ENCODE data around the gene PTPN4. TPM values are rescaled to one million over a fixed set of nuclear protein-coding genes. Genes with fewer than 3 reads are reported as not detected.

The PTPN4 gene
- total and polyA plus RNA-seq, 2 donors (not counting 3 experiments of a cell fraction or from before 2014, with no cell fraction given): 6.8 to 29.6 TPM

GRCh38 chr2:119769645-119770044 lies 9.9 kb downstream of the PTPN4 start:
- H3K36me3 ChIP-seq (ENCODE audit: control insufficient read depth in 2 of 2, extremely low read depth in 1 of 2, insufficient read depth in 2 of 2, low read length in 2 of 2): no peaks in the 10 kb centered on the region
- no peak overlapping the region for H3K9ac ChIP-seq (replicated peaks; ENCODE audit: extremely low read depth, insufficient read depth, low read length)
- ChIA-PET CTCF (interaction anchor here (0.7 to 1.6 kb wide), 3 partner anchors 9 to 54 kb away, joined by 3 to 6 read pairs (median 4); partner anchors contain the start of gene PTPN4), POLR2A (interaction anchor here (0.6 kb wide), 1 partner anchor 1143 kb away, joined by 3 read pairs; no protein-coding TSS in a partner anchor)
- no peak overlapping the region for H3K4me3 ChIP-seq (replicated peaks in 1 of 3; ENCODE audit: insufficient read depth in 1 of 3, low read depth in 1 of 3, low read length in 3 of 3)
- no peaks in the 10 kb centered on the region for H3K9me1 ChIP-seq (replicated peaks; ENCODE audit: control insufficient read depth, extremely low read depth, insufficient read depth, low read length)
- H3K79me2 ChIP-seq (ENCODE audit: control insufficient read depth, insufficient read depth, low read length): peaks cover 17% of the 10 kb centered on the region
- no peaks in the 10 kb centered on the region for H3K27me3 ChIP-seq (ENCODE audit: control insufficient read depth in 2 of 2, insufficient read depth in 2 of 2, low read length in 2 of 2)
- no peaks in the 10 kb centered on the region for H3K4me1 ChIP-seq (ENCODE audit: control insufficient read depth, extremely low read depth, insufficient read depth, low read length)
- no peak overlapping the region for H3K4me2 ChIP-seq (ENCODE audit: insufficient read depth, low read length)
- FAIRE-seq (no peak), DNase-seq (ENCODE audit: low read depth, low spot score) (no peak)
- intact Hi-C loops (cut with micrococcal nuclease) (no loop called here), dilution Hi-C loops (cut with MboI; ENCODE audit: extremely low pct_ligation_motif_present, low sequenced_read_pairs) (no loop called here)
- H4K20me1 ChIP-seq (replicated peaks; ENCODE audit: control insufficient read depth, extremely low read depth, insufficient read depth, low read length): peaks cover 4% of the 10 kb centered on the region
- TF ChIP-seq JUN (IDR thresholded peaks at IDR 0.05; ENCODE audit: borderline replicate concordance, insufficient read depth, insufficient read length, low read depth): no peak
- TF ChIP-seq GATA2 (IDR thresholded peaks at IDR 0.05; ENCODE audit: insufficient read depth, insufficient read length, low read depth, low read length): no peak
- no peak for TF ChIP-seq MAX (IDR thresholded peaks at IDR 0.05; ENCODE audit: insufficient read depth, insufficient read length)
- BruUV-seq (replicated peaks): no TSS peak
- H3K27ac ChIP-seq (ENCODE audit: insufficient read depth, low read depth, low read length): no peak overlapping the region
- H2AFZ ChIP-seq (ENCODE audit: low read depth, low read length): no peak overlapping the region
- no peaks in the 10 kb centered on the region for H3K9me3 ChIP-seq (replicated peaks; ENCODE audit: control insufficient read depth, insufficient read depth, low read length)

GRCh38 chr2:119771331-119771730 lies 11.6 kb downstream of the PTPN4 start:
- FAIRE-seq (no peak), DNase-seq (ENCODE audit: low read depth, low spot score) (peak; percentile 44)
- Histone ChIP-seq H2AFZ (ENCODE audit: low read depth, low read length) (no peak overlapping the region), H3K9me3 (replicated peaks; ENCODE audit: control insufficient read depth, insufficient read depth, low read length) (no peaks in the 10 kb centered on the region), H3K27me3 (ENCODE audit: control insufficient read depth in 2 of 2, insufficient read depth in 2 of 2, low read length in 2 of 2) (no peaks in the 10 kb centered on the region), H3K79me2 (ENCODE audit: control insufficient read depth, insufficient read depth, low read length) (peaks cover 11% of the 10 kb centered on the region), H3K36me3 (ENCODE audit: control insufficient read depth in 2 of 2, extremely low read depth in 1 of 2, insufficient read depth in 2 of 2, low read length in 2 of 2) (no peaks in the 10 kb centered on the region), H3K4me2 (ENCODE audit: insufficient read depth, low read length) (no peak overlapping the region), H4K20me1 (replicated peaks; ENCODE audit: control insufficient read depth, extremely low read depth, insufficient read depth, low read length) (peaks cover 2% of the 10 kb centered on the region), H3K27ac (ENCODE audit: insufficient read depth, low read depth, low read length) (no peak overlapping the region), H3K4me1 (ENCODE audit: control insufficient read depth, extremely low read depth, insufficient read depth, low read length) (no peaks in the 10 kb centered on the region), H3K9ac (replicated peaks; ENCODE audit: extremely low read depth, insufficient read depth, low read length) (no peak overlapping the region), H3K9me1 (replicated peaks; ENCODE audit: control insufficient read depth, extremely low read depth, insufficient read depth, low read length) (no peaks in the 10 kb centered on the region), H3K4me3 (replicated peaks in 1 of 3; ENCODE audit: insufficient read depth in 1 of 3, low read depth in 1 of 3, low read length in 3 of 3) (no peak overlapping the region)
- BruUV-seq (replicated peaks): no TSS peak
- no peak for TF ChIP-seq MYC (IDR thresholded peaks at IDR 0.05; ENCODE audit: low read depth, low read length)
- no peak for TF ChIP-seq POLR2AphosphoS5 (IDR thresholded peaks at IDR 0.05; ENCODE audit: insufficient read depth, low read depth, low read length)
- TF ChIP-seq MAX (IDR thresholded peaks at IDR 0.05; ENCODE audit: insufficient read depth, insufficient read length): no peak
- TF ChIP-seq POLR2A (IDR thresholded peaks at IDR 0.05; ENCODE audit: low read depth, low read length): no peak
- TF ChIP-seq GATA2 (IDR thresholded peaks at IDR 0.05; ENCODE audit: insufficient read depth, insufficient read length, low read depth, low read length): no peak
- TF ChIP-seq CTCF (IDR thresholded peaks at IDR 0.05; ENCODE audit: extremely low read depth in 1 of 2, insufficient read depth in 1 of 2, low read depth in 1 of 2, low read length in 2 of 2): no peak
- TF ChIP-seq EZH2 (IDR thresholded peaks at IDR 0.05; ENCODE audit: borderline replicate concordance, low read depth, low read length, severe bottlenecking): no peak
- TF ChIP-seq FOS (IDR thresholded peaks at IDR 0.05; ENCODE audit: borderline replicate concordance, insufficient read depth, low read length): no peak
- no peak for TF ChIP-seq JUN (IDR thresholded peaks at IDR 0.05; ENCODE audit: borderline replicate concordance, insufficient read depth, insufficient read length, low read depth)
- ChIA-PET POLR2A (no interaction called here), CTCF (interaction anchor here (1.1 to 1.4 kb wide), 2 partner anchors 32 to 52 kb away, joined by 3 to 7 read pairs; no protein-coding TSS in a partner anchor)
- dilution Hi-C loops (cut with MboI; ENCODE audit: extremely low pct_ligation_motif_present, low sequenced_read_pairs) (no loop called here), intact Hi-C loops (cut with micrococcal nuclease) (no loop called here)
